Endothelial cell of umbilical vein (primary cell): ENCODE data around the gene NXPE3. TPM values are rescaled to one million over a fixed set of nuclear protein-coding genes. Genes with fewer than 3 reads are reported as not detected.

Source experiments
- BruUV-seq: library from RNA; stranded (reverse); fragments of 400-500 nt; replicated peaks from 2 replicates; lab custom pipeline; 2021; lab: Mats Ljungman, UMichigan
- CTCF ChIA-PET: fragments of 300-600, 350-600 bp; sonication (Branson Sonifier 250); formaldehyde crosslinking; loops from one replicate; lab custom pipeline; 2021; ENCODE audit warnings: antibody characterized with exemption, inconsistent platforms; lab: Charles Lee
- POLR2A ChIA-PET: fragments of 300-600, 350-600 bp; sonication (Branson Sonifier 250); formaldehyde crosslinking; loops from one replicate; lab custom pipeline; 2021; ENCODE audit warnings: antibody characterized with exemption, inconsistent platforms; lab: Charles Lee
- DNase-seq: peaks from one replicate; pipeline ENCODE4 v3.0.0-alpha.2; 2011; ENCODE audit warnings: low read depth, low spot score
- FAIRE-seq: peaks from 2 replicates; lab custom pipeline; 2011; peaks lifted over from hg19 to GRCh38; lab: Jason Lieb, UNC
- H2AFZ ChIP-seq: 2 replicates; pipeline ENCODE4 v1.6.0; 2012; ENCODE audit warnings: low read depth, low read length, control low read depth, inconsistent platforms
- H3K27ac ChIP-seq: 2 replicates; pipeline ENCODE4 v1.5.1; 2011; ENCODE audit warnings: low read depth, mild to moderate bottlenecking, control low read depth, low read length, moderate library complexity; ENCODE audit not compliant: insufficient read depth
- H3K27me3 ChIP-seq, 2 experiments: 2 replicates each; pipeline versions ENCODE4 v1.6.0 to v1.6.1; 2011; ENCODE audit warnings: low read length in 2 of 2, mixed read lengths in 1 of 2; ENCODE audit not compliant: control insufficient read depth in 2 of 2, insufficient read depth in 2 of 2
- H3K36me3 ChIP-seq, 2 experiments: 2 replicates in 1 of 2; 3 replicates in 1 of 2; pipeline ENCODE4 v1.5.1; 2011; ENCODE audit warnings: low read length in 2 of 2, mild to moderate bottlenecking in 1 of 2, moderate library complexity in 1 of 2; ENCODE audit not compliant: control insufficient read depth in 2 of 2, insufficient read depth in 2 of 2; ENCODE audit errors: extremely low read depth in 1 of 2
- H3K4me1 ChIP-seq: 3 replicates; pipeline ENCODE4 v1.5.1; 2011; ENCODE audit warnings: mild to moderate bottlenecking, low read length; ENCODE audit not compliant: control insufficient read depth, insufficient read depth; ENCODE audit errors: extremely low read depth
- H3K4me2 ChIP-seq: 2 replicates; pipeline ENCODE4 v1.6.1; 2011; ENCODE audit warnings: low read length, control low read depth, mixed read lengths; ENCODE audit not compliant: insufficient read depth
- H3K4me3 ChIP-seq, 3 experiments: fragments of 200-600 bp in 1 of 3; sonication (generic), shearing (Covaris generic) in 1 of 3; replicated peaks in 1 of 3; 2 replicates each; pipeline ENCODE4 v1.5.1; 2011 to 2016; ENCODE audit warnings: control low read depth in 3 of 3, low read length in 3 of 3, mild to moderate bottlenecking in 2 of 3, inconsistent platforms in 1 of 3, low read depth in 1 of 3, moderate library complexity in 1 of 3; ENCODE audit not compliant: insufficient read depth in 1 of 3
- H3K79me2 ChIP-seq: 2 replicates; pipeline ENCODE4 v1.6.0; 2012; ENCODE audit warnings: low read length, inconsistent platforms; ENCODE audit not compliant: control insufficient read depth, insufficient read depth
- H3K9ac ChIP-seq: replicated peaks from 2 replicates; pipeline ENCODE3; 2011; ENCODE audit warnings: low read length, control low read depth; ENCODE audit not compliant: insufficient read depth; ENCODE audit errors: extremely low read depth
- H3K9me1 ChIP-seq: replicated peaks from 3 replicates; pipeline ENCODE4 v1.6.0; 2011; ENCODE audit warnings: mild to moderate bottlenecking, low read length; ENCODE audit not compliant: control insufficient read depth, insufficient read depth; ENCODE audit errors: extremely low read depth
- H3K9me3 ChIP-seq: replicated peaks from 2 replicates; pipeline ENCODE4 v1.5.1; 2012; ENCODE audit warnings: low read length, inconsistent platforms; ENCODE audit not compliant: control insufficient read depth, insufficient read depth
- H4K20me1 ChIP-seq: replicated peaks from 2 replicates; pipeline ENCODE3; 2011; ENCODE audit warnings: mild to moderate bottlenecking, low read length; ENCODE audit not compliant: control insufficient read depth, insufficient read depth; ENCODE audit errors: extremely low read depth
- CTCF ChIP-seq, 2 donors: IDR thresholded peaks; 1 replicate in 1 of 2; 2 replicates in 1 of 2; pipeline ENCODE4 v1.5.1; 2011; ENCODE audit warnings: low read length in 2 of 2, mild to moderate bottlenecking in 2 of 2, moderate library complexity in 2 of 2, control low read depth in 1 of 2, inconsistent platforms in 1 of 2, low read depth in 1 of 2; ENCODE audit not compliant: insufficient read depth in 1 of 2; ENCODE audit errors: extremely low read depth in 1 of 2
- EZH2 ChIP-seq: IDR thresholded peaks from 2 replicates; pipeline ENCODE4 v1.6.1; 2012; ENCODE audit warnings: borderline replicate concordance, low read depth, mild to moderate bottlenecking, moderate library complexity, low read length, inconsistent platforms; ENCODE audit not compliant: severe bottlenecking
- FOS ChIP-seq: IDR thresholded peaks from 2 replicates; pipeline ENCODE4 v1.6.1; 2011; ENCODE audit warnings: mild to moderate bottlenecking, low read length, moderate library complexity, borderline replicate concordance; ENCODE audit not compliant: insufficient read depth
- GATA2 ChIP-seq: IDR thresholded peaks from 2 replicates; pipeline ENCODE4 v1.7.0; 2011; ENCODE audit warnings: low read depth, mild to moderate bottlenecking, moderate library complexity, mixed read lengths, low read length; ENCODE audit not compliant: insufficient read length, insufficient read depth
- JUN ChIP-seq: IDR thresholded peaks from 2 replicates; pipeline ENCODE4 v1.6.1; 2011; ENCODE audit warnings: borderline replicate concordance, low read depth; ENCODE audit not compliant: insufficient read length, insufficient read depth
- MAX ChIP-seq: IDR thresholded peaks from 2 replicates; pipeline ENCODE4 v1.6.1; 2011; ENCODE audit not compliant: insufficient read depth, insufficient read length
- POLR2A ChIP-seq: IDR thresholded peaks from 2 replicates; pipeline ENCODE4 v1.6.1; 2012; ENCODE audit warnings: low read depth, mild to moderate bottlenecking, control low read depth, low read length
- POLR2AphosphoS5 ChIP-seq: IDR thresholded peaks from 2 replicates; pipeline ENCODE4 v1.6.1; 2012; ENCODE audit warnings: low read depth, mild to moderate bottlenecking, control low read depth, low read length, moderate library complexity; ENCODE audit not compliant: insufficient read depth
- dilution Hi-C: fragments of 300-500 bp; cut with MboI; formaldehyde crosslinking; loops from one replicate; pipeline ENCODE4 v1.15.0; 2019; ENCODE audit warnings: low sequenced_read_pairs; ENCODE audit not compliant: extremely low pct_ligation_motif_present
- intact Hi-C: fragments of 100-400 bp; cut with micrococcal nuclease; formaldehyde crosslinking; loops from one replicate; pipeline ENCODE4 v1.10.0; 2022
- polyA plus RNA-seq, 4 experiments: library from polyadenylated mRNA; depleted of rRNA in 3 of 4; stranded (reverse) in 3 of 4; unstranded in 1 of 4; fragments of >200 nt; gene quantifications; 2 replicates each; pipeline versions ENCODE4 v1.2.1 to v1.2.3, GENCODE V29; 2011 to 2012; ENCODE audit warnings: missing spikeins in 1 of 4
- total RNA-seq: library from RNA; stranded (reverse); gene quantifications from 2 replicates; pipeline ENCODE4 v1.2.3, GENCODE V29; 2021

NXPE3 gene
- total and polyA plus RNA-seq, 2 donors (not counting 3 experiments of a cell fraction or from before 2014, with no cell fraction given): 13.7 to 20.3 TPM

- Histone ChIP-seq H3K79me2 (no peaks in the 10 kb centered on the region), H3K36me3 (no peaks in the 10 kb centered on the region), H4K20me1 (no peaks in the 10 kb centered on the region), H3K9ac (no peak overlapping the region), H3K4me2 (no peak overlapping the region), H3K27ac (no peak overlapping the region), H3K9me1 (no peaks in the 10 kb centered on the region), H3K4me1 (no peaks in the 10 kb centered on the region), H3K9me3 (no peaks in the 10 kb centered on the region), H3K4me3 (no peak overlapping the region), H3K27me3 (no peaks in the 10 kb centered on the region), H2AFZ (no peak overlapping the region)
- FAIRE-seq (no peak), DNase-seq (no peak)
- TF ChIP-seq GATA2 (no peak), JUN (no peak), EZH2 (no peak), POLR2AphosphoS5 (no peak), POLR2A (no peak), MAX (no peak), FOS (no peak), CTCF (IDR thresholded peaks at IDR 0.05; ENCODE audit: extremely low read depth in 1 of 2, insufficient read depth in 1 of 2, low read depth in 1 of 2, low read length in 2 of 2) (no peak)
- POLR2A ChIA-PET: no interaction called here
- CTCF ChIA-PET: no interaction called here
- intact Hi-C loops (no loop called here), dilution Hi-C loops (no loop called here)
- no TSS peak for BruUV-seq
Observed at GRCh38 chr3:101842935-101843330, 63.9 kb downstream of the NXPE3 start.
